A673 (cell line): Measurements from ENCODE around the gene SIRT6.

Experiments
- CTCF ChIP-seq: fragments of 300-800, 200-600 bp; sonication (generic); conservative IDR thresholded peaks from 2 replicates; pipeline ENCODE4 v1.5.1; 2017; ENCODE audit warnings: low read depth, mild to moderate bottlenecking, antibody characterized with exemption, low read length, moderate library complexity, mixed read lengths
- EZH2 ChIP-seq: fragments of 200-600 bp; sonication (generic); IDR thresholded peaks from 2 replicates; pipeline ENCODE4 v1.6.1; 2017; ENCODE audit warnings: borderline replicate concordance, low read depth, mild to moderate bottlenecking, mixed read lengths, antibody characterized with exemption, low read length; ENCODE audit not compliant: poor library complexity, severe bottlenecking

- no peak for TF ChIP-seq CTCF
- TF ChIP-seq EZH2, result no peak
These were observed 43.9 kb downstream of the SIRT6 start for GRCh38 chr19:4138445-4138844.
